Ishikawa (cell line): ENCODE measurements around the gene HGS.

Source experiments
- EGR1 ChIP-seq: IDR thresholded peaks from 2 replicates; pipeline ENCODE4 v1.6.1; 2012
- EP300 ChIP-seq: IDR thresholded peaks from 2 replicates; pipeline ENCODE4 v1.6.1; 2012; ENCODE audit warnings: borderline replicate concordance
- FOXM1 ChIP-seq: IDR thresholded peaks from 2 replicates; pipeline ENCODE4 v1.6.1; 2012; ENCODE audit warnings: low read depth, borderline replicate concordance
- RAD21 ChIP-seq: IDR thresholded peaks from 2 replicates; pipeline ENCODE4 v1.6.1; 2012; ENCODE audit warnings: low read depth
- TAF1 ChIP-seq: IDR thresholded peaks from 2 replicates; pipeline ENCODE4 v1.6.1; 2012; ENCODE audit warnings: low read depth, mild to moderate bottlenecking
- YY1 ChIP-seq: IDR thresholded peaks from 2 replicates; pipeline ENCODE4 v1.6.1; 2012; ENCODE audit warnings: low read depth
- TF ChIP-seq, protein P1 (sequence below): IDR thresholded peaks from 2 replicates; pipeline ENCODE4 v1.6.1; 2012

- TF ChIP-seq FOXM1 (no peak), EP300 (no peak), EGR1 (no peak), RAD21 (no peak), TAF1 (no peak), YY1 (no peak)
- TF ChIP-seq, protein P1, sequence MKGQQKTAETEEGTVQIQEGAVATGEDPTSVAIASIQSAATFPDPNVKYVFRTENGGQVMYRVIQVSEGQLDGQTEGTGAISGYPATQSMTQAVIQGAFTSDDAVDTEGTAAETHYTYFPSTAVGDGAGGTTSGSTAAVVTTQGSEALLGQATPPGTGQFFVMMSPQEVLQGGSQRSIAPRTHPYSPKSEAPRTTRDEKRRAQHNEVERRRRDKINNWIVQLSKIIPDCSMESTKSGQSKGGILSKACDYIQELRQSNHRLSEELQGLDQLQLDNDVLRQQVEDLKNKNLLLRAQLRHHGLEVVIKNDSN: no peak
These were observed 54.4 kb downstream of the HGS start for GRCh38 chr17:81737947-81738800.
